ENCODE measurements around the gene ZNF398.

The ZNF398 gene

GRCh38 chr7:149188637-149189259 is 41.5 kb downstream of the ZNF398 start:
- TF ChIP-seq CTCF (IDR thresholded peaks at IDR 0.05; ENCODE audit: low read depth, low read length): no peak
- no peak for DNase-seq (ENCODE audit: extremely low read depth, low read depth)

- no peak for TF ChIP-seq CTCF (IDR thresholded peaks at IDR 0.05; ENCODE audit: low read depth, low read length)
- no peak for DNase-seq (ENCODE audit: extremely low read depth, low read depth)
These were observed 44.6 kb downstream of the ZNF398 start for GRCh38 chr7:149191851-149192250.

- no peak for TF ChIP-seq CTCF (IDR thresholded peaks at IDR 0.05; ENCODE audit: low read depth, low read length)
- no peak for DNase-seq (ENCODE audit: extremely low read depth, low read depth)
These were observed 47.5 kb downstream of the ZNF398 start for GRCh38 chr7:149194799-149195179.

GRCh38 chr7:149195180-149196150 is 48.2 kb downstream of the ZNF398 start, which contains the start of gene ZNF282:
ZNF282 (plus strand) TSS chr7:149195546; CDS start chr7:149195590, 44 bp downstream.
- peak; percentile 69 for DNase-seq (ENCODE audit: extremely low read depth, low read depth)
- peak; percentile 74 for TF ChIP-seq CTCF (IDR thresholded peaks at IDR 0.05; ENCODE audit: low read depth, low read length)

GRCh38 chr7:149196151-149196704 is 49.0 kb downstream of the ZNF398 start:
- TF ChIP-seq CTCF (IDR thresholded peaks at IDR 0.05; ENCODE audit: low read depth, low read length): no peak
- no peak for DNase-seq (ENCODE audit: extremely low read depth, low read depth)

- no peak for DNase-seq (ENCODE audit: extremely low read depth, low read depth)
These were observed 49.5 kb downstream of the ZNF398 start for GRCh38 chr7:149196705-149197171.

More at GRCh38 chr7:149196705-149197171, 49.5 kb downstream of the ZNF398 start:
- TF ChIP-seq CTCF (IDR thresholded peaks at IDR 0.05; ENCODE audit: low read depth, low read length): no peak

All from AG09319 (cell line).